ENCODE data around the gene GABPB1.

GABPB1 gene

DNA sequence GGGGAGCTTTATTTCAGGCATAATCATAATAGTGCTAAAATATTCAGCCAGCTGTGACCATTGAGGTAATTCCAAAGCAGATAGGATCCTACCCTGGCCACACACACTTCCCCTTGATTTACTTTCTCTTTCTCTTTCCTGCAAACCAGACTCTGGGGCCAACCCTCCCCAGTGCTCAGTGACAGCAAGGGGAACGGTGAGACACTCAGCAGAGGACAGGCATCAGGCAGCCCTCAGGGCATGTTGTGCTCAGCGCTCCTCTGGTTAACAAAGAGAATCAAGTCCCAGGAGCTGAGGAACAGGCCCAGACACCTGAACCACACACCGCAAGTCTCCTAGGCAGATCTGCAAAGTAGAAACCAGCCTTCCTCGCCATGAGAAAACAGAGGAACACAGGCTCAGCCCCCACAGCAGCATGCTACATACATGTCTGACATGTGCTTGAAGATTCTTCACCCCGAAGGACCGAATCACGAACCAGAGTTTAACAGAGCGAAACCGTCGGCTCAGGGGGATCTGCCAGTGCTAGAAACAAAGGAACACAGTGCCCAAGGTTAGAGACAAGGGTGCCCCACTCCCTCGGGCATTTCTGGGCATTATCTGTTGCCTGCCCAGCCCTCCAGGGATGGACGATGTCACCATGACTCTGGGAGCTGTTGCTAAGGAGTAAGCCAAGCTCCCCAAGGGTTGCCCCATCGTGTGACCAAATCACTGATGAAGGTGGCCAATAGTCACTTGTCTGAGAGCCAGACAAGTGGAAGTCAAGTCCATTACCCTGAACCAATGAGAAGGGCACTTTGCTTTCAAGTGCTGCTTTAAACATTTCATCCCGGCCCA lies 107.0 kb downstream of the GABPB1 start:
- DNase-seq (ENCODE audit: low read depth) = no peak
- TF ChIP-seq, protein P1, sequence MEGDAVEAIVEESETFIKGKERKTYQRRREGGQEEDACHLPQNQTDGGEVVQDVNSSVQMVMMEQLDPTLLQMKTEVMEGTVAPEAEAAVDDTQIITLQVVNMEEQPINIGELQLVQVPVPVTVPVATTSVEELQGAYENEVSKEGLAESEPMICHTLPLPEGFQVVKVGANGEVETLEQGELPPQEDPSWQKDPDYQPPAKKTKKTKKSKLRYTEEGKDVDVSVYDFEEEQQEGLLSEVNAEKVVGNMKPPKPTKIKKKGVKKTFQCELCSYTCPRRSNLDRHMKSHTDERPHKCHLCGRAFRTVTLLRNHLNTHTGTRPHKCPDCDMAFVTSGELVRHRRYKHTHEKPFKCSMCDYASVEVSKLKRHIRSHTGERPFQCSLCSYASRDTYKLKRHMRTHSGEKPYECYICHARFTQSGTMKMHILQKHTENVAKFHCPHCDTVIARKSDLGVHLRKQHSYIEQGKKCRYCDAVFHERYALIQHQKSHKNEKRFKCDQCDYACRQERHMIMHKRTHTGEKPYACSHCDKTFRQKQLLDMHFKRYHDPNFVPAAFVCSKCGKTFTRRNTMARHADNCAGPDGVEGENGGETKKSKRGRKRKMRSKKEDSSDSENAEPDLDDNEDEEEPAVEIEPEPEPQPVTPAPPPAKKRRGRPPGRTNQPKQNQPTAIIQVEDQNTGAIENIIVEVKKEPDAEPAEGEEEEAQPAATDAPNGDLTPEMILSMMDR (IDR thresholded peaks at IDR 0.05; ENCODE audit: control insufficient read depth, extremely low read depth, insufficient read depth) = no peak
- H3K4me3 ChIP-seq (ENCODE audit: low read depth, low read length) = no peak overlapping the region

DNA sequence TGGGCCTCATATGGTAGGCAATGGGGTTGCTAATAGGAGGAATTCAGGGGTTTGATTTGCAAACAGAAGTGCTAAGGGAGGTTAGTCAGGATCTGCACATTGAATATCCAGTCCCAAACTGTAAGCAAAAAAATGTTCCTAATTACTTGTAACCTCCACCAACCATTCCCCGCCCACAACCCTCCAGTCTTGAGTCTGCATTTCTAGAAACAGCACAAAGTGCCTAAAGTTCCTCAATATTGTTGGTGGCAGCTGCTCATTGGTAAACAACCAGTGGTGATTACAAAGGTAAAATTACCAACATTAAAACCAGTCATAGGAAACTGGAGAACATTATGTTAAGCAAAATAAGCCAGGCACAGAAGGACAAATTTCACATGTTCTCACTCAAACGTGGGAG lies 108.4 kb downstream of the GABPB1 start:
- TF ChIP-seq, protein P1 (IDR thresholded peaks at IDR 0.05; ENCODE audit: control insufficient read depth, extremely low read depth, insufficient read depth) = no peak
- DNase-seq (ENCODE audit: low read depth) = no peak
- no peak overlapping the region for H3K4me3 ChIP-seq (ENCODE audit: low read depth, low read length)

DNA sequence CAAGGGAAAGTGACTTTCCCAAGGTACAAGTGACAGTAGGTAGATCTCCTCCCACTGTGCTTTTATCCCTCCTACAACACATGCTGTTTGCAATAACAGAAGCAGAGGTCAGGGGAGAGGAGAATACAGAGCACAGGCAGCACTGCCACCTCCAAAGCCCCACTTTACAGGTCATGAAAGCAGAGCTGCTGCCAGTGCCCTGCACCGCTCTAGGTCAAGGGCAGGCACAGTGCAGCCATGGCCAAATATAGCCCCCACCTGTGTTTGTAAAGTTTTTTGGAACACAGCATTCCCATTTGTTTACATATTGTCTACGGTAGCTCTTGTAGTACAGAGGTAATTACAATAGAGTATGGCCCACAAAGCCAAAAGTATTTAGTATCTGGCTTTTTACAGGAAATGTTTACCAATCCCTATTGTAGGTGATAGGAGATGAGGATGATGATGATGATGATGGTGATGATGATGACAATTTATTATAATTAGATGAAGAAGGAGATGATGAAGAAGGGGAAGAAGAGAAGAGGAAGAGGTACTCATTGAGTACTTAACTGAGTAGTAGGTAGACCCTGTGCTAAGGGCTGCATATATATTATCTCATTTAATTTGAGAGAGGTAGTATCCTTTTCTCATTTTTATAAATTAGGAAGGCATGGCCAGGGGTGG lies 109.9 kb downstream of the GABPB1 start:
- no peak overlapping the region for H3K4me3 ChIP-seq (ENCODE audit: low read depth, low read length)
- TF ChIP-seq, protein P1 (IDR thresholded peaks at IDR 0.05; ENCODE audit: control insufficient read depth, extremely low read depth, insufficient read depth) = no peak
- DNase-seq (ENCODE audit: low read depth) = peak; percentile 74

DNA sequence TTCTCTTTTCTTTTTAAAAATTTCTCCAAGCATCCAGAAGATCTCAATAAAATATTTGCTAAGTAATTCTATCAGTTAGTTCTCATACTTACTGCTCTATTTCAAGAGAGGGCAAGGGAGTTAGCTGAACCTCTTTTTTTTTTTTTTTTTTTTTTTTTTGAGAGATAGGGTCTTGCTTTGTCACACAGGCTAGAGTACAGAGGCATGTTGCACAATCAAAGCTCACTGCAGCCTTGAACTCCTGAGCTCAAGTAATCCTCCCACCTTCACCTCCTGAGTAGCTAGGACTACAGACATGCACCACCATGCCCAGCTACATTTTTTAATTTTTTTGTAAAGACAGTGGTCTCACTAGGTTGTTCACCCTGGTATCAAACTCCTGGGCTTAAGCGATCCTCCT lies 110.8 kb downstream of the GABPB1 start:
- TF ChIP-seq, protein P1 (IDR thresholded peaks at IDR 0.05; ENCODE audit: control insufficient read depth, extremely low read depth, insufficient read depth) = no peak
- no peak for DNase-seq (ENCODE audit: low read depth)
- H3K4me3 ChIP-seq (ENCODE audit: low read depth, low read length) = no peak overlapping the region

DNA sequence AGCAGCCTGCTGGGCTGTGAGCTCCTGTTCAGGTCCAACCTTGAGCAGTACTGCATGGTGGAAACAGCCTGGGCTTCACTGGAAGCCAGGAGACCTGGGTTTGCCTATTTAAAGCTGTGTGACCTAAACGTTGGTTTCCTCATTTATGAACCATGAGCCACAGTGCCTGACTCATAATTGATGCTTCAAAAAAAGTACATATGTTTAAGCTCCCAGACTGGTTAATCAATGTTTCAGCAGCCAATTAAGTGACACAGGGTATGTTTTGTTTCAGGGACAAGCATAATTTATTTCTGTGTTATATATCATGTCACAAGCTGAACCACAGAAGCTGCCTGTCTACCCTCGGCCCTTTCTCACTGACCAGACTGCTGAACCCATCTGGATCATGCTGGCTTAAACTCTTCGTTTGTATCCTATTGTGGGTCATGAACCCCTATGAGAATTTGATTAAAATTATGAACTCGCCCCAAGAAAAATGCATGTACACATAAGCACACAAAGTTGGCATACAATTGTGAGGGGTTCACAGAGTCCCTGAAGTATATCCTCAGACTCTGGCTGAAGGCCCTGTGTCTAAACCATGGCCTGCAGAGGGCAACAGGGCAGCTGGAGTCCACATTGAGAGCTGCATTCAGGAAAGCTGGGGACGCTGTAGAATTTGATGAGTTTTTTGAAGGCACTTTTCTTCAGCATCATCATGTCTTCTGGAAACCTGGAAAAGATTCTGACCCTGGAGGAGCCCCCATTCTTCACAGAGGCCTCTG lies 113.1 kb downstream of the GABPB1 start:
- DNase-seq (ENCODE audit: low read depth) = no peak
- H3K4me3 ChIP-seq (ENCODE audit: low read depth, low read length) = no peak overlapping the region
- TF ChIP-seq, protein P1 (IDR thresholded peaks at IDR 0.05; ENCODE audit: control insufficient read depth, extremely low read depth, insufficient read depth) = no peak

DNA sequence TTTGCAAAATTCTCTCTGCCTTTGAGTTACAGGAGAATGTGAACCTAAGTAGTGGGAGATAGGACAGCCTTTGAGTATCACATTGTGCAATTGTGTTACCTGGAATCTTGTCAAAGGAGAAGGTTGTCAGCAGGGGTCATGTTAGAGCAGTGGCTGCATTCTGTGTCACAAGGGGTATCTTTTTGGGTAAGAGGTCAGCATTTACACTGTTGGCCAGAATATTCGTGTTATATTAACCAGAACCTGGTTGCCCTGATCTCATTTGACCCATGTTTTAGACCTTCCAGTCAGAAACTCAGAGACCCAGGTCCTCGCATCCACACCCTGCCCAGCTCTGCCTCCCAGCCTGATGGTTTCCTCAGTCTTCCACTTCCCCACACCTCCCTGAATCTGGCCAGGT lies 116.7 kb downstream of the GABPB1 start:
- H3K4me3 ChIP-seq (ENCODE audit: low read depth, low read length) = no peak overlapping the region
- TF ChIP-seq, protein P1 (IDR thresholded peaks at IDR 0.05; ENCODE audit: control insufficient read depth, extremely low read depth, insufficient read depth) = no peak
- no peak for DNase-seq (ENCODE audit: low read depth)
